Right ventricle myocardium superior (tissue), 1 donor: Measurements from ENCODE around the gene BMPER. TPM values are rescaled to one million over a fixed set of nuclear protein-coding genes. Genes with fewer than 3 reads are reported as not detected.

Experiments used
- ATAC-seq: fragments of 200-7000 bp; cut with Tn5 transposase; one replicate; pipeline ENCODE4 v1.9.1; 2020; ENCODE audit warnings: mild to moderate bottlenecking; ENCODE audit not compliant: poor library complexity
- DNase-seq: peaks from one replicate; pipeline ENCODE4 v3.0.0-alpha.2; 2020
- intact Hi-C: fragments of 100-400 bp; cut with DNase I; formaldehyde crosslinking; loops from one replicate; pipeline ENCODE4 v1.11.2; 2022
- total RNA-seq: library from RNA; stranded (reverse); fragmentation: NEBNext Ultra II Directional; extraction: Animal tissue kit (Norgen Biotek cat#: 25700); gene quantifications from one replicate; pipeline ENCODE4 v1.2.1, GENCODE V29; 2021
- donor health status: DM: no; HTN: yes; CAD: no; lungs with severe emphysema.

Gene BMPER
- total RNA-seq, 1 donor from 2014 or later = 2.3 TPM

GRCh38 chr7:34041707-34042106, 136.4 kb downstream of the BMPER start:
- intact Hi-C loops = no loop called here
- no peak for ATAC-seq

GRCh38 chr7:34042406-34042805, 137.1 kb downstream of the BMPER start:
- ATAC-seq (no peak), DNase-seq (no peak)
- intact Hi-C loops = no loop called here

More at GRCh38 chr7:34041707-34042106, 136.4 kb downstream of the BMPER start:
- no peak for DNase-seq

- intact Hi-C loops = no loop called here
- ATAC-seq (no peak), DNase-seq (no peak)
Observed at GRCh38 chr7:34043461-34044305, 138.3 kb downstream of the BMPER start.

GRCh38 chr7:34044306-34044643, 138.9 kb downstream of the BMPER start:
- DNase-seq (no peak), ATAC-seq (no peak)
- intact Hi-C loops = no loop called here

GRCh38 chr7:34044734-34045353, 139.5 kb downstream of the BMPER start:
- DNase-seq (no peak), ATAC-seq (no peak)
- intact Hi-C loops = no loop called here

- DNase-seq = no peak
- ATAC-seq = no peak
- intact Hi-C loops = no loop called here
Observed at GRCh38 chr7:34048445-34048844, 143.1 kb downstream of the BMPER start.

GRCh38 chr7:34054075-34054474, 148.7 kb downstream of the BMPER start:
- intact Hi-C loops = no loop called here
- DNase-seq (no peak), ATAC-seq (no peak)

GRCh38 chr7:34057136-34057535, 151.8 kb downstream of the BMPER start:
- no peak for ATAC-seq
- intact Hi-C loops = no loop called here
- no peak for DNase-seq

GRCh38 chr7:34057956-34058355, 152.6 kb downstream of the BMPER start:
- ATAC-seq = no peak
- intact Hi-C loops = no loop called here
- no peak for DNase-seq

GRCh38 chr7:34058801-34059135, 153.4 kb downstream of the BMPER start:
- intact Hi-C loops = no loop called here
- DNase-seq = no peak
- peak; percentile 7 for ATAC-seq

GRCh38 chr7:34059136-34059828, 153.9 kb downstream of the BMPER start:
- ATAC-seq (peak; percentile 64), DNase-seq (peak; percentile 51)
- intact Hi-C loops = no loop called here

GRCh38 chr7:34060196-34060947, 155.0 kb downstream of the BMPER start:
- DNase-seq = no peak
- intact Hi-C loops = no loop called here
- ATAC-seq = peak; percentile 77

- no peak for ATAC-seq
- intact Hi-C loops = no loop called here
- DNase-seq = no peak
Observed at GRCh38 chr7:34061149-34061548, 155.8 kb downstream of the BMPER start.

- intact Hi-C loops = no loop called here
- ATAC-seq (no peak), DNase-seq (no peak)
Observed at GRCh38 chr7:34062341-34062740, 157.0 kb downstream of the BMPER start.

- no peak for DNase-seq
Observed at GRCh38 chr7:34062826-34063225, 157.5 kb downstream of the BMPER start.

GRCh38 chr7:34064519-34065158, 159.3 kb downstream of the BMPER start:
- intact Hi-C loops = no loop called here
- no peak for DNase-seq

More at GRCh38 chr7:34062826-34063225, 157.5 kb downstream of the BMPER start:
- no peak for ATAC-seq
- intact Hi-C loops = no loop called here

GRCh38 chr7:34066411-34066810, 161.1 kb downstream of the BMPER start:
- ATAC-seq = no peak
- no peak for DNase-seq
- intact Hi-C loops = no loop called here

More at GRCh38 chr7:34064519-34065158, 159.3 kb downstream of the BMPER start:
- peak; percentile 50 for ATAC-seq

- peak; percentile 20 for ATAC-seq
Observed at GRCh38 chr7:34067005-34067778, 161.9 kb downstream of the BMPER start.

More at GRCh38 chr7:34067005-34067778, 161.9 kb downstream of the BMPER start:
- no peak for DNase-seq
- intact Hi-C loops = no loop called here
